RWPE2 (cell line): ENCODE results near the gene DYNLL1.

Experiments
- ATAC-seq: fragments of 200-7000 bp; cut with Tn5 transposase; 3 replicates; pipeline ENCODE4 v1.9.1; 2021; ENCODE audit warnings: low read depth
- DNase-seq: peaks from one replicate; pipeline ENCODE4 v3.0.0-alpha.2; 2020; ENCODE audit warnings: low spot score
- H3K27ac ChIP-seq: fragments of 450-650 bp; 2 replicates; pipeline ENCODE4 v1.5.1; 2017; ENCODE audit warnings: mild to moderate bottlenecking; ENCODE audit not compliant: poor library complexity, severe bottlenecking
- H3K27me3 ChIP-seq: fragments of 250-450 bp; sonication (Bioruptor Pico); 2 replicates; pipeline ENCODE4 v1.5.1; 2021; ENCODE audit warnings: mild to moderate bottlenecking, moderate library complexity; ENCODE audit not compliant: insufficient read depth, poor library complexity, severe bottlenecking
- H3K36me3 ChIP-seq: fragments of 250-450 bp; sonication (Bioruptor Pico); 2 replicates; pipeline ENCODE4 v1.5.1; 2020; ENCODE audit warnings: low read depth, mild to moderate bottlenecking, moderate library complexity
- H3K4me1 ChIP-seq: fragments of 250-450 bp; sonication (Bioruptor Pico); 2 replicates; pipeline ENCODE4 v1.5.1; 2021; ENCODE audit warnings: mild to moderate bottlenecking, moderate library complexity; ENCODE audit not compliant: insufficient read depth, poor library complexity, severe bottlenecking
- H3K4me3 ChIP-seq: fragments of 250-450 bp; sonication (Bioruptor Pico); 2 replicates; pipeline ENCODE4 v1.5.1; 2021; ENCODE audit warnings: mild to moderate bottlenecking, moderate library complexity; ENCODE audit not compliant: severe bottlenecking
- H3K9me3 ChIP-seq: fragments of 250-450 bp; sonication (Bioruptor Pico); 2 replicates; pipeline ENCODE4 v1.5.1; 2021; ENCODE audit warnings: mild to moderate bottlenecking, moderate library complexity; ENCODE audit not compliant: severe bottlenecking
- TF ChIP-seq, protein P1 (sequence below): fragments of 450-650 bp; IDR thresholded peaks from one replicate; pipeline ENCODE4 v1.5.1; 2017; ENCODE audit warnings: mild to moderate bottlenecking, moderate library complexity; ENCODE audit not compliant: poor library complexity, severe bottlenecking

The DYNLL1 gene

DNA sequence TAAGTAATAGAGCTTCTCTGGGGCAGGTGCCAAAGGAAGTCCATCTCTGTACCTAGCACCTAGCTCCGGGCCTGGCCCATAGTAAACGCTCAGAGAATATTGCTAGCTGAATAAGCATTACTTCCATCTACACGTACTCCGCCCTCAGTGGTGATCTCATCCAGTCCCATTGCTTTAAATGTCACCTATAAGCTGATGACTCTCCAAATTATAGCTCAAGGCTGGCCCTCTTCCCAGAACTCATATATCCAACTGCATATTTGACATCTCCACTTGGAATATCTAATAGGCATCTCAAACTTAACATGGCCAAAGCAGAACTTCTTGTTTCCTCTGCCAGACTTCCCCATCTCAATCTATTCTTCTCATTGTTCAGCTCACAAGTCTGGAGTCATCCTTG, 6.9 kb upstream of the DYNLL1 start:
- Histone ChIP-seq H3K27ac (no peak overlapping the region), H3K36me3 (peaks cover 24% of the 10 kb centered on the region), H3K9me3 (no peaks in the 10 kb centered on the region), H3K27me3 (no peaks in the 10 kb centered on the region), H3K4me3 (no peak overlapping the region), H3K4me1 (no peaks in the 10 kb centered on the region)
- ATAC-seq (no peak), DNase-seq (no peak)
- TF ChIP-seq, protein P1, sequence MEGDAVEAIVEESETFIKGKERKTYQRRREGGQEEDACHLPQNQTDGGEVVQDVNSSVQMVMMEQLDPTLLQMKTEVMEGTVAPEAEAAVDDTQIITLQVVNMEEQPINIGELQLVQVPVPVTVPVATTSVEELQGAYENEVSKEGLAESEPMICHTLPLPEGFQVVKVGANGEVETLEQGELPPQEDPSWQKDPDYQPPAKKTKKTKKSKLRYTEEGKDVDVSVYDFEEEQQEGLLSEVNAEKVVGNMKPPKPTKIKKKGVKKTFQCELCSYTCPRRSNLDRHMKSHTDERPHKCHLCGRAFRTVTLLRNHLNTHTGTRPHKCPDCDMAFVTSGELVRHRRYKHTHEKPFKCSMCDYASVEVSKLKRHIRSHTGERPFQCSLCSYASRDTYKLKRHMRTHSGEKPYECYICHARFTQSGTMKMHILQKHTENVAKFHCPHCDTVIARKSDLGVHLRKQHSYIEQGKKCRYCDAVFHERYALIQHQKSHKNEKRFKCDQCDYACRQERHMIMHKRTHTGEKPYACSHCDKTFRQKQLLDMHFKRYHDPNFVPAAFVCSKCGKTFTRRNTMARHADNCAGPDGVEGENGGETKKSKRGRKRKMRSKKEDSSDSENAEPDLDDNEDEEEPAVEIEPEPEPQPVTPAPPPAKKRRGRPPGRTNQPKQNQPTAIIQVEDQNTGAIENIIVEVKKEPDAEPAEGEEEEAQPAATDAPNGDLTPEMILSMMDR: no peak

- Histone ChIP-seq H3K4me3 (no peak overlapping the region), H3K36me3 (peaks cover 24% of the 10 kb centered on the region), H3K27me3 (no peaks in the 10 kb centered on the region), H3K9me3 (no peaks in the 10 kb centered on the region), H3K27ac (no peak overlapping the region), H3K4me1 (peaks cover 6% of the 10 kb centered on the region)
- ATAC-seq (no peak), DNase-seq (no peak)
- TF ChIP-seq, protein P1: no peak
Observed at GRCh38 chr12:120490325-120490724, 5.6 kb upstream of the DYNLL1 start.

DNA sequence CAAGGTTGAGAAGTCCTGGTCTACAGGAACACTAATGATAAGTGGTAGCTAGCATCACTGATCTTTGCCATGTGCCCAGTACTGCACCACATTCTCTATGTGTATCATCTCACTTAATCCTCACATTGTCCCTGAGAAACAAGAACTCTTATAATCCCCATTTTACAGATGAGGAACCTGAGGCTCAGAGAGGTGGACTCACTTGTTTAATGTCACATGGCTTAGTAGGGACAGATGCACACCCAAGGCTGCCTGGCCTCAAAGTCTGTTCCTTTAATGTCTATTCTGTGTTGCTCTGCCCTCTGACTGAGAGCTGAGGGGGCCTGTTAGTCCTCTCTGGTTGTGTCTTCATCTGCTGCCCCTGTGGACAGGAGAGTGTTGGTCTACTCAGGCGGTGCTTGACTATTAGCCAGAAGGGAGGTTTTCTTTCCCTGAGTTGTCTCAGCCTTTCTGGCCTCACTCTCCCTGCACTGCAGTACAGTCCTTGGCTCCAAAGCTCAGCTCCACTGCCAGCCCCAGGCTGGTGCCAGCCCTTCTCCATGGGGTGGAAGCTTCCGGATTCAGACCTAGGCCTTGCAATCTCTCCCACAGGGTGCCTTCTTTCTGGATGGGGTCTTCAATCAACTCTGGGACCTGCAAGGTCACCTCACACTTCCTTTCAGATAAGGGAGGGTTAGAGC, 4.9 kb upstream of the DYNLL1 start:
- Histone ChIP-seq H3K4me3 (no peak overlapping the region), H3K4me1 (peaks cover 6% of the 10 kb centered on the region), H3K27me3 (no peaks in the 10 kb centered on the region), H3K9me3 (no peaks in the 10 kb centered on the region), H3K27ac (no peak overlapping the region), H3K36me3 (peaks cover 24% of the 10 kb centered on the region)
- TF ChIP-seq, protein P1: no peak
- DNase-seq (no peak), ATAC-seq (no peak)

GRCh38 chr12:120495186-120495730, 655 bp upstream of the DYNLL1 start:
- Histone ChIP-seq H3K36me3 (peaks cover 45% of the 10 kb centered on the region), H3K27ac (peak overlapping the region; percentile 73), H3K27me3 (no peaks in the 10 kb centered on the region), H3K9me3 (no peaks in the 10 kb centered on the region), H3K4me1 (peaks cover 21% of the 10 kb centered on the region), H3K4me3 (peak overlapping the region; percentile 50)
- TF ChIP-seq, protein P1: no peak
- peak; percentile 9; the same call in 2 of the 3 replicates for ATAC-seq
- no peak for DNase-seq
